BJ (cell line): ENCODE measurements around the gene ZNF25. TPM values are rescaled to one million over a fixed set of nuclear protein-coding genes. Genes with fewer than 3 reads are reported as not detected.

ENCODE experiments used
- CTCF ChIA-PET: fragments of 350-600 bp; formaldehyde crosslinking; extraction: SDS; loops from one replicate; lab custom pipeline; 2021; ENCODE audit warnings: antibody characterized with exemption, inconsistent platforms; lab: Yijun Ruan, JAX
- POLR2A ChIA-PET: fragments of 300-600 bp; sonication (Branson Sonifier 250); formaldehyde crosslinking; extraction: SDS; loops from one replicate; lab custom pipeline; 2021; ENCODE audit warnings: antibody characterized with exemption; lab: Charles Lee
- DNase-seq: peaks from one replicate; pipeline ENCODE4 v3.0.0-alpha.2; 2011; ENCODE audit warnings: low read depth
- H3K27me3 ChIP-seq: 2 replicates; pipeline ENCODE4 v1.6.0; 2011; ENCODE audit warnings: low read length; ENCODE audit not compliant: control insufficient read depth, insufficient read depth
- H3K36me3 ChIP-seq: 2 replicates; pipeline ENCODE4 v1.5.1; 2011; ENCODE audit warnings: low read length; ENCODE audit not compliant: control insufficient read depth, insufficient read depth
- H3K4me3 ChIP-seq: 2 replicates; pipeline ENCODE4 v1.5.1; 2011; ENCODE audit warnings: low read depth, mild to moderate bottlenecking, control low read depth, low read length
- polyA plus RNA-seq: library from polyadenylated mRNA; depleted of rRNA; stranded (reverse); fragments of >200 nt; gene quantifications from 2 replicates; pipeline ENCODE4 v1.2.3, GENCODE V29; 2011
- TF ChIP-seq, protein P1 (sequence below): IDR thresholded peaks from 2 replicates; pipeline ENCODE4 v1.5.1; 2011; ENCODE audit warnings: low read depth, mild to moderate bottlenecking, control low read depth, inconsistent platforms, low read length, moderate library complexity; ENCODE audit not compliant: insufficient read depth

The ZNF25 gene
- polyA plus RNA-seq, 1 experiment, result 5.0 TPM

DNA sequence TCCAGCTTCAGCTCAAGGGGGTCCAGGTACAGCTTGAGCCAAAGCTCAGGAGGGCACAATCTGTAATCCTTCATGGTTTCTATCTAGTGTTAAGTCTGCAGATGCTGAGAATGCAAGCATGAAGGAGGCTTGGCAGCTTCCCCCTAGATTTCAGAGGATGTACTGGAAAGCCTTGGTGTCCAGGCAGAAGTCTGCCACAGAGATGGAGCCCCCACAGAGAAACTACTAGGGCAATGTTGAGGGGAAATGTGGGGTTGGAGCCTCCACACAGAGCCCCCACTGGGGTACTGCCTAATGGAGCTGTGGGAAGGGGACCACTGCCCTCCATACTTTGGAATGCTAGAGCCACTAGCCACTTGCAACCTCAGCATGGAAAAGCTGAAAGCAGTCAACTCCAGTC is 11.4 kb downstream of the ZNF25 start:
- Histone ChIP-seq H3K36me3 (peaks cover 2% of the 10 kb centered on the region), H3K27me3 (no peaks in the 10 kb centered on the region), H3K4me3 (no peak overlapping the region)
- POLR2A ChIA-PET, result no interaction called here
- CTCF ChIA-PET, result interaction anchor here (0.7 kb wide), 1 partner anchor 10 kb away, joined by 3 read pairs; no protein-coding TSS in a partner anchor
- DNase-seq, result no peak
- TF ChIP-seq, protein P1, sequence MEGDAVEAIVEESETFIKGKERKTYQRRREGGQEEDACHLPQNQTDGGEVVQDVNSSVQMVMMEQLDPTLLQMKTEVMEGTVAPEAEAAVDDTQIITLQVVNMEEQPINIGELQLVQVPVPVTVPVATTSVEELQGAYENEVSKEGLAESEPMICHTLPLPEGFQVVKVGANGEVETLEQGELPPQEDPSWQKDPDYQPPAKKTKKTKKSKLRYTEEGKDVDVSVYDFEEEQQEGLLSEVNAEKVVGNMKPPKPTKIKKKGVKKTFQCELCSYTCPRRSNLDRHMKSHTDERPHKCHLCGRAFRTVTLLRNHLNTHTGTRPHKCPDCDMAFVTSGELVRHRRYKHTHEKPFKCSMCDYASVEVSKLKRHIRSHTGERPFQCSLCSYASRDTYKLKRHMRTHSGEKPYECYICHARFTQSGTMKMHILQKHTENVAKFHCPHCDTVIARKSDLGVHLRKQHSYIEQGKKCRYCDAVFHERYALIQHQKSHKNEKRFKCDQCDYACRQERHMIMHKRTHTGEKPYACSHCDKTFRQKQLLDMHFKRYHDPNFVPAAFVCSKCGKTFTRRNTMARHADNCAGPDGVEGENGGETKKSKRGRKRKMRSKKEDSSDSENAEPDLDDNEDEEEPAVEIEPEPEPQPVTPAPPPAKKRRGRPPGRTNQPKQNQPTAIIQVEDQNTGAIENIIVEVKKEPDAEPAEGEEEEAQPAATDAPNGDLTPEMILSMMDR, result no peak

DNA sequence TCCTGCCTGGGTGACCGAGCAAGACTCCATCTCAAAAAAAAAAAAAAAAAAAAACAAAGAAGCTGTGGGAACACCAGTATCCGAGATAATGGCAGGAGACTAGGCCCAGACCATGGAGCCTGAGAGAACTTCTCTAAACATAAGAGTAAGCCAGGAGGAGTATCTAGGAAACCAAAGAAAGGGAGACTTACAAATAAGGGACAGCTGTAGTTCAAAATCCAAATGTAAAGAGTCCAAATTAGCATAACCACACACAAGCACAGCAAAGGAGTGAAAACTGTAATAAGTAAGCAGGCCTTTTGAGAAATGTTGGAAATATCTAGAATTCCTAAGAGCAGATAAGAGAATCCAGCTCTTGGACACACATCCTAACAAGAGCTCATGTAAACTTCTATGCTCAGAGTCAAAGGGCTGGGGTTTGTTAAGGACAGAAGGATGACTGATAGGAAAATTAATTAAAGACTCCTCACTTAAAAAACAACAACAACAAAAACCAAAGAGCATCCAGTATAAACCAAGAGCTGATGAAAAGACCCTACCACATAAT is 15.8 kb downstream of the ZNF25 start:
- ChIA-PET POLR2A (no interaction called here), CTCF (no interaction called here)
- no peak for DNase-seq
- Histone ChIP-seq H3K4me3 (no peak overlapping the region), H3K27me3 (no peaks in the 10 kb centered on the region), H3K36me3 (peaks cover 1% of the 10 kb centered on the region)
- TF ChIP-seq, protein P1, result no peak

DNA sequence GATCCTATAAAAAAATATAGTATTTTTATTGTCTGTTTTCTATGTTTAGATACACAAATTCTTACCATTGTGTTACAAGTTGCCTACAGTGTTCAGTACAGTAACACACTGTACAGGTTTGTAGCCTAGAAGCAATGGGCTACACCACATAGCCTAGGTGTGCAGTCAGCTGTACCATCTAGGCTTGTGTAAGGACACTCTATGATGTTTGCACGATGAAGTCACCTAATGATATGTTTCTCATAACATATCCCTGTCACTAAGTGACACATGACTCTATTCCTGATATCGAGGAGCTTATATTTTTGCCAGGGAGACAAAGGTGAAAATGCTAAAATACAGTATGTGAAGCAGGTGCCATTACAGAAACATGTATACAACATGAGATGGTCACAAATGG is 18.6 kb downstream of the ZNF25 start:
- CTCF ChIA-PET, result interaction anchor here (1.4 kb wide), 1 partner anchor 18 kb away, joined by 4 read pairs; no protein-coding TSS in a partner anchor
- no peak overlapping the region for H3K4me3 ChIP-seq
- no peak for DNase-seq
- H3K27me3 ChIP-seq, result no peaks in the 10 kb centered on the region
- peaks cover 3% of the 10 kb centered on the region; the same call in 1 of the 2 replicates for H3K36me3 ChIP-seq
- TF ChIP-seq, protein P1, result no peak
- POLR2A ChIA-PET, result no interaction called here

DNA sequence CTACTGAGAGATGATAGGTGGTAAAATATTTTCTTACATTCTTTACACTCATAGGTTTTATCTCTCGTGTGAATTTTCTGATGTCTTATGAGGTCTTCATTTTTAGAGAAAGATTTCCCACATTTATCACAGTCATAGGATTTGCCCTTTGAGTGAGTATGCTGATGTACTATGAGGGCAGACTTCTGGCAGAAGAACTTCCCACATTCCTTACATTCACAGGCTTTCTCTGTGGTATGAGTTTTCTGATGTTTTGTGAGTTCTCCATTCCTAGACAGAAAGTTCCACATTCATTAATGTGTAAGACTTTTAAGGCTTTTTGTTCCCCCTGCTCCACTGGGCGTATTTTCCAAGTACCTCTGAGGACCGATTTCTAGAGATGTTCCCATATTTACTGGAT is 23.5 kb downstream of the ZNF25 start:
- Histone ChIP-seq H3K4me3 (no peak overlapping the region), H3K36me3 (peaks cover 9% of the 10 kb centered on the region), H3K27me3 (no peaks in the 10 kb centered on the region)
- POLR2A ChIA-PET, result no interaction called here
- no peak for DNase-seq
- TF ChIP-seq, protein P1, result no peak
- CTCF ChIA-PET, result no interaction called here

DNA sequence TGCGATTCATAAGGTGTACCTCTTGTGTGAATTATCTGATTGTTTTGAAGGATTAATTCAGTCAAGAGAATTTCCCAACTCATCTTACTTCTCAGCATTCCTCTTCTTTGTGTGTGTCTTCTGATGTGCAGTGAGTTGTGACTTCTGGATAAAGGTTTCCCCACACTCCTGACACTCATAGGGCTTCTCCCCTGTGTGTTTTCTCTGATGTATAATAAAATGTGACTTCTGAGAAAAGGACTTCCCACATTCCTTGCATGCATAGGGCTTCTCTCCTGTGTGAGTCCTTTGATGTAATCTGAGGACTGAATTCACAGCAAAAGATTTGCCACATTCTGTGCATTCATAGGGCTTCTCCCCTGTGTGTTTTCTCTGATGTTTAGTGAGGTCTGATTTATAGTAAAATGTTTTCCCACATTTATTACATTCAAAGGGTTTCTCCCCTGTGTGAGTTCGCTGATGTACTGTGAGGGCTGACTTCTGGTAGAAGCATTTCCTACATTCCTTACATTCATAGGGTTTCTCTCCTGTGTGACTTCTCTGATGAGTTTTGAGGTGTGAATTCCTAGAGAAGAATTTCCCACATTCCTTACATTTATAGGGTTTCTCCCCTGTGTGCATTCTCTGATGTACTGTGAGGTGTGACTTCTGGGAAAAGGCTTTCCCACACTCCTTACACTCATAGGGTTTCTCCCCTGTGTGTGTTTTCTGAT is 24.2 kb downstream of the ZNF25 start:
- TF ChIP-seq, protein P1, result no peak
- POLR2A ChIA-PET, result no interaction called here
- DNase-seq, result no peak
- H3K36me3 ChIP-seq, result peaks cover 9% of the 10 kb centered on the region
- H3K27me3 ChIP-seq, result no peaks in the 10 kb centered on the region
- CTCF ChIA-PET, result interaction anchor here (1.3 kb wide), 1 partner anchor 25 kb away, joined by 3 read pairs; no protein-coding TSS in a partner anchor
- H3K4me3 ChIP-seq, result no peak overlapping the region
